ACC112 (cell line): ENCODE measurements around the gene HP1BP3.
A peak's percentile ranks its signal among the peaks of the same experiment; 100 is the strongest.

Source experiments
- H2AFZ ChIP-seq: fragments of 200-600 bp; sonication (generic); one replicate; pipeline ENCODE4 v1.6.0; 2017; ENCODE audit warnings: antibody characterized with exemption, low read length; ENCODE audit not compliant: unreplicated experiment
- H3K27ac ChIP-seq: fragments of 200-600 bp; sonication (generic); 2 replicates; pipeline ENCODE4 v1.5.1; 2014; ENCODE audit warnings: low read depth, mild to moderate bottlenecking, antibody characterized with exemption, low read length, moderate library complexity
- H3K27me3 ChIP-seq: fragments of 200-600 bp; sonication (generic); 2 replicates; pipeline ENCODE4 v1.6.1; 2014; ENCODE audit warnings: mild to moderate bottlenecking, antibody characterized with exemption, low read length, moderate library complexity, mixed read lengths; ENCODE audit not compliant: insufficient read depth
- H3K36me3 ChIP-seq: fragments of 200-600 bp; sonication (generic); 2 replicates; pipeline ENCODE4 v1.6.1; 2016; ENCODE audit warnings: mild to moderate bottlenecking, antibody characterized with exemption, low read length, moderate library complexity, mixed read lengths; ENCODE audit not compliant: insufficient read depth
- H3K4me1 ChIP-seq: fragments of 200-600 bp; sonication (generic); one replicate; pipeline ENCODE4 v1.6.1; 2016; ENCODE audit warnings: low read length, mixed read lengths; ENCODE audit not compliant: insufficient read depth, unreplicated experiment, control insufficient read depth
- H3K4me3 ChIP-seq: fragments of 200-600 bp; sonication (generic); 2 replicates; pipeline ENCODE4 v1.5.1; 2014; ENCODE audit warnings: mild to moderate bottlenecking, low read depth, low read length
- H3K79me2 ChIP-seq: fragments of 200-600 bp; sonication (generic); one replicate; pipeline ENCODE4 v1.6.0; 2016; ENCODE audit warnings: low read length; ENCODE audit not compliant: control insufficient read depth, unreplicated experiment, insufficient read depth

Gene HP1BP3

DNA sequence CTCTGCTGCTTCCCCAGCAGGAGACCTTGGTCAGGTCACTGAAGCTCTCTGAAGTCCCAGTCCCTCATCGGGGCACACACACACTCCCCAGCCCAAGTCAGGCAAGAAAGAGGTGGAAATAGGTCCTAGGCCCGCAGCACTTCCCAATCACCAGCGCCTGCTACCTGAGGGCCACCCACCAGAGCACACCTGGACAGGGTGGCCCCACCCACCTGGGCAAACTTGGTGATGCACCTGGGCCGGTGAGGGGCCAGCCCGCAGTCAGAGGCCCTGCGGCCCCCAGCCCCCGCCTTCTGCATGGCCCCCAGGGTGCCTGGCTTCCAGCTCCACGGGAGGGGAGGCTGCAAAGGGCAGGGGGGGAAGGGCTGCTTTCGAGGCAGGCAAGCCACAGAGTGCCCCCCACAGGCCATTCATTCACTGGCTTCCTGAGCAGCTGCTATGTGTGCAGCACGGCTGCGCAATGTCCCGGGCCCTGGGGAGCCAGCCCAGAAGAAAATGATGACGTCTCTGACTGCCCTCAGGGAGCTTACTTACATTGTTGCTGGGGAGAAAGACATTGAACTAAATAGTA is 59.3 kb downstream of the HP1BP3 start:
- H3K36me3 ChIP-seq, result no peaks in the 10 kb centered on the region
- no peaks in the 10 kb centered on the region for H3K79me2 ChIP-seq
- peaks cover 14% of the 10 kb centered on the region for H3K4me1 ChIP-seq
- no peak overlapping the region for H3K4me3 ChIP-seq
- no peak overlapping the region for H3K27ac ChIP-seq
- H2AFZ ChIP-seq, result no peak overlapping the region
- H3K27me3 ChIP-seq, result peaks cover 5% of the 10 kb centered on the region; the same call in 1 of the 2 replicates

DNA sequence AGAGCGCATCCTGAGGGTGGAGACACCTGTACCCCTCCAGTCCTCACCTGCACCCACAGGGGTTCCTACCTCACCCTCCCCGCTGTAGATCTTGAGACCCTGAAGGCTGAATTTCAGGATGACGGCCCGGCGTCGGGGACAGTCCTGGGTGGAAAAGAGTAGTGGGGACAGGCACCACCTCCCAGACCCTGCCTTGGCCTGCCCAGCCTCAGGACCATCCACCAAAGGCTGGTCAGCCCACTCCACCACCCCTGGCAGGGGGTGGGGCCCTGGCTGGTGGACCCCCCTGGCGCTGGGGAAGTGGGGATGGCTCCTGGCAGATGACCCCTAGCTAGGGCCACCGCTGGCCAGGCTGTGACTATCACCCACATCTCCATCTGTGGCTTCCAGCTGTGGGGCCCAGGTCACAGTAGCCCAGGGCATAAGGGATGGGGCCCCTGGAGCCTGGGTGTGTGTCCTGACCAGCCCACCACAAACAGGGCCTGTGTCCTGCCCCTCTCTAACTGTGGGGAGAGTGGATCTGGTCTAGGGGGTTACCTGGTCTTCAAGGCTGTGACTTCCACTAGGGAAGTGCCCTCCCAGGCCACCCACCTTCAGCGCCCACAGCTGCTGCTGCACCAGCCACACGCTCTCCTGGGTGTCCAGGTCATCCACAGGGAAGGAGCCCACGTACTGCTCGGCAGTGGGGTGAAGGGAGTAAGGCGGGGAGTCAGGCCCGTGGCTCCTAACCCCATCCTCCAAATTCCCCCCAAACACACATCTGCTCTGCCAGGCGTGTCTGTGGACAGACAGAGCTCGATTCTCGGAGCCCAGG is 60.0 kb downstream of the HP1BP3 start:
- Histone ChIP-seq H3K4me3 (no peak overlapping the region), H2AFZ (no peak overlapping the region), H3K27ac (no peak overlapping the region), H3K36me3 (no peaks in the 10 kb centered on the region), H3K27me3 (peaks cover 5% of the 10 kb centered on the region; the same call in 1 of the 2 replicates), H3K79me2 (no peaks in the 10 kb centered on the region), H3K4me1 (peaks cover 14% of the 10 kb centered on the region)

DNA sequence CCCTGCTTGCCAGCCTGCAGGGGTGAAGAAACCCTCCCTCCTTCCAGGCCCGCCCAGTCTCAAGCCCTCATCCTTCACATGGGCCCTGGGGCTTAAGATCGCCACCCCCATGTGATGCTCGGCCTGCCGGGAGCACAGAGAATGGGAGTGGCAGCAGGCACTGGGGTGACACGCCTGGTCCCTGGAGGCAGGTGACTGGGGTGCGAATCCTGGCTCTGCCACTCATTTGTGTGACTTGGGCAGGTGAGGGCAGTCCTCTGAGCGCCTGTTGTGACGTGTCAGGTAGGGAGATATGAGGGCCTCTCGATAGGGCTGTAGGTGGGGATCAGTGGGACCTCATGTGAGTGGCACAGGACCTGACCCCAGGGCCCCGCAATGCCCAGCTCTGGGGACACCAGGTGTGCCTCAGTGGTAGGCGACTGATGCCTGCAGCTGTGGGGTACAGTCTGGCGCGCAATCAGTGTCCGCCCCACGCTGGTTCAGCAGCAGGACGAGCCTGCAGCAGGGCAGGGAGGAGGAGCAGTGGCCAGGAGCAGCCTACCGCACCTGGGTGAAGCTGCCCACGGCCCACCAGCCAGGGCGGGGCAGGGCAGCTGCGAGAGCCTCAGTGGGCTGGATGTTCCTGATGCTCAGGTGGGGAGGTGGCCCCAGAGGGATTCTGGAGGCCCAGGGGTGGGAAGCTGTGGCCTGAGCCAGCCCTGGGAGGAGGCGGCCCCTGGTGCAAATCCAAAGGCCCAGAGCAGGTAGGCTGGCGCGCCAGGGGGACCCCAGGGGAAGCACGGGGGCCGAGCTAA is 60.8 kb downstream of the HP1BP3 start:
- Histone ChIP-seq H3K79me2 (no peaks in the 10 kb centered on the region), H3K4me1 (peaks cover 13% of the 10 kb centered on the region), H3K27me3 (peaks cover 5% of the 10 kb centered on the region; the same call in 1 of the 2 replicates), H3K36me3 (no peaks in the 10 kb centered on the region), H3K27ac (no peak overlapping the region), H2AFZ (no peak overlapping the region), H3K4me3 (no peak overlapping the region)

DNA sequence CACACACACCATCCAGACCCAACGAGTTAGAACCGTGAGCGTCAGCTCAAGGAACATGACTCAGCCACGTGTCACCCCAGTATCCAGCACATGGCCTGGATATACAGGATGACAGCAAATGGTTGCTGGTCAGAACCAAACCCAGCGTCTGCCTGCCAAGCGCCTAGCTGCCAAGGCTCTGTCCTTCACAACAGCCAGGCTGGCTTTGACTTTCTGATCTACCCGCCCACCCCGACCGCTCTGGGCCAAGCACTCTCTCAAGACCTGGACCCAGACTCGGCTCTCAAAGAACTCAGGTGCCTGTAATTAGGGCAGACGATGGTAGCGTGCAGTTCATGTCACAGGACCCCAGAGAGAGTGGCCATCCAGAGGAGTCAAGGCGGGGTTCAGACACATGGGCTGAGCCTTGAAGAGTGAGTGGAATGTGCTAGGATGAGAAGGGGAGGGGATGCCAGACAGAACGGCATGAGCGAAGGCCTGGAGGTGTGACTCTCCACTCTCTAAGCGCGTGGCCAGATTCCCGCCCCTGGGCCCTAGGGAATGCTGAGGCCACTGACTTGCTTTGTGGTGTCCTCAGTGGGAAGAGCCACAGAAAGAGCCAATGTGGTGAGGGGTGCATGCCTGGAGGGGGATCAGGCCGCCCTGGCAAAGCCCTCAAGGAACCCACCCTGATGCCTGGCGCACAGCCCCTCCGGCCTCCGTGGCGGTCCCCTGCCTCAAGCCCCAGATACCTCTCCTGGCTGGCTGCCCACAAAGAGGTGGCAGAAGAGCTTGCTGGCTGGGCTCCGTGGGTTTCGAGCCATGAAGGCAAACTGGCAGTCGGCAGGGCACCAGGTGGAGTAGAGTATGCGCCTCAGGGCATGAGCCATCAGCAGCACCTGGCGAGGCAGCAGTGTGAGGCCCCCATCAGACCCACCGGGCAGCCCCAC is 61.7 kb downstream of the HP1BP3 start:
- no peak overlapping the region for H3K4me3 ChIP-seq
- H3K36me3 ChIP-seq, result no peaks in the 10 kb centered on the region
- H2AFZ ChIP-seq, result no peak overlapping the region

DNA sequence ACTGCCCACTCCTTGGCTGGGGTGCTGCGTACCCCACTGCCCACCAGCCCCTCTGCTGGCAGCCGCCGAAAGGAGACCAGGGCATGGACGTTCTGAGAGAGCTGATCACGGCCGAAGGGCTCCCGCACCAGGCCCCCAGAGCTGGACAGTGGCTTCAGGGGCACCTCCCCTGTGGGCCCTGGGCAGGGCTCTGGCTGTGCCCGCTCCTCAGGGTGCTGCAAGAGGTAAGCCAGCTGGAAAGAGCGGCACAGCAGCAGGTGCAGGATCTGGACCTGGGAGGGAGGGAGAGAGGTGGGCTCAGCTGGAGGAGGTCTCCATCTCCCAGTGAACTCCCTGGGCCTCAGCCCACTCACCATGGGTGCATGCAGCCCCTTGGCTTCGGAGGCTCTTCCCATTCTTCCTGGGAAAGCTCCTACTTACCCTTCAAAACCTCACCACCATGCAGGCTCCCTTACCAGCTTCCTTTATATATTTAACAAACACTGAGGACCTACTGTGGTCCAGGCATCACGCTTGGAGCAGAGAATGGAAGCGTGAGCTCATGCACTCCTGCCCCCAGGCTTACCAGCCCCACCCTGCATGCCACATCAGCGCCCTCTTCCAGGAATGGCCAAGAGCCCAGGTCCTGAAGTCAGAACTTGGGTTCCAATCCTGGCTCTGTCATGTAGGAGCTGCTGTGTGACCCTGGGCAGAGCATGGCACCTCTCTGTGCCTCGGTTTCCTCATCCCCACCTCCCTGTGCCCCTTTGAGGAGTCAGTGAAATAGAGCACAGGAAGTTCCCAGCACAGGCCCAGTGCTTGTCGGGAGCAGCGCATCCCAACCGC is 62.5 kb downstream of the HP1BP3 start:
- Histone ChIP-seq H3K27ac (peak overlapping the region; percentile 67; the same call in 1 of the 2 replicates), H3K4me3 (no peak overlapping the region), H3K79me2 (no peaks in the 10 kb centered on the region), H3K27me3 (peaks cover under 1% of the 10 kb centered on the region; the same call in 1 of the 2 replicates), H2AFZ (no peak overlapping the region), H3K4me1 (peaks cover 11% of the 10 kb centered on the region), H3K36me3 (no peaks in the 10 kb centered on the region)

More for the DNA sequence above, 61.7 kb downstream of the HP1BP3 start:
- peaks cover 11% of the 10 kb centered on the region for H3K4me1 ChIP-seq
- H3K27me3 ChIP-seq, result peaks cover 5% of the 10 kb centered on the region; the same call in 1 of the 2 replicates
- H3K27ac ChIP-seq, result peak overlapping the region; percentile 67
- H3K79me2 ChIP-seq, result no peaks in the 10 kb centered on the region

DNA sequence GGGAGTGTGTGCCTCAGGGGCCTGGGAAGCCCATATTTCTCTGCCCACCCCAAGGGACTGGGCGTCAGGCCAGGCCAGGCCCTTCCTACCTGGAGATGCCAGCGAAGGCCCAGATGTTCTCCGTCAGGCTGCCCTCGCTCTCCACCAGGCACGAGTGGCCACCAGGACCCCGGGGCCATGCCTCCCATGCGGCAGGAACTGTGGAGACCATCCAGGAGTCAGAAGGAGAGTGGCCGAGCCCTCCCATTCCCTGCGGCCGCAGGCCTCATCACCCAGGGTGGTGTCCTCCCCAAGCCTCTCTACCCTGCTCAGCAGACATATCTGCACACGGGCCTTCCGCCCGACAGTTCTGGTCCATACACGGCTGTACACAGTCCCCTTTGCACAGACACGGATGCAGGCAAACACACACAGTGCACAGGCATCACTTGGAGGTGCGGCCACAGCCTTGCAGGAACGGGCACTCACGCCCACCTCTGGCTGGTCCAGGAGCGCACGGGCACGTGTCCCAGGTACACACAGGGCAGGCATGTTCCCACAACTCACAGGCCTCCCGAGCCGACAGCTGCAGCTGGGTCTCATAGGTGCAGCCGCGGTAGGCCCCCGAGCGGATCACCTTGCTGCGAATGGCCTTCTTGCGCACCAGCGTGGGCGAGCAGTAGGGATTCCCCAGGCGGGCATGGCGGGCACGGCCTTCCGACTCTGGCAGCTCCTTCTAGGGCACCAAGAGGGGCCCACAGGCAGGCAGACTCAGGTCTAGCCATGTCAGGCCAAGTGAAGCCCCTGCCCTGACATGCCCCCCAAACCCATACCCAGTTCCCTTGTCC is 63.4 kb downstream of the HP1BP3 start:
- H3K27ac ChIP-seq, result no peak overlapping the region
- no peaks in the 10 kb centered on the region for H3K27me3 ChIP-seq
- no peaks in the 10 kb centered on the region for H3K79me2 ChIP-seq
- H3K4me3 ChIP-seq, result no peak overlapping the region
- H3K4me1 ChIP-seq, result peaks cover 11% of the 10 kb centered on the region
- H3K36me3 ChIP-seq, result no peaks in the 10 kb centered on the region
- H2AFZ ChIP-seq, result no peak overlapping the region

DNA sequence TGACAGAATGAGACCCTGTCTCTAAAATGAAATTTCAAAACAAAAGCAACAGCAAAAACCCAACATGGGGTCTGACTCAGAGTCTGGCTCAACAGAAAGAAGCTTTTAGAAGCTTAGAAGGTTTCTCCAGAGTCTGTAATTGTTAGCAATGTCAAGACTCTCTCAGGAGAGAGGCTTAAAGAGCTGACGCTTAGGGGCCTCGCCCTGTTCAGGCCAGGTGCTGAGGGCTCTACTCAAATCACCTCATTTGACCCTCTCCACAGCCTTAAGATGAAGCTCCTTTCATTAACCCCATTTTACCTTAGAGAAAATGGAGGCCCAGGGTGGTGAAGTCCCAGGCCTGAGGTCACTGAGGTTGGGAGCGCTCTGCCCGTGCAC is 64.0 kb downstream of the HP1BP3 start:
- Histone ChIP-seq H2AFZ (no peak overlapping the region), H3K36me3 (no peaks in the 10 kb centered on the region), H3K27ac (no peak overlapping the region), H3K27me3 (no peaks in the 10 kb centered on the region), H3K79me2 (no peaks in the 10 kb centered on the region), H3K4me3 (no peak overlapping the region), H3K4me1 (peaks cover 11% of the 10 kb centered on the region)

DNA sequence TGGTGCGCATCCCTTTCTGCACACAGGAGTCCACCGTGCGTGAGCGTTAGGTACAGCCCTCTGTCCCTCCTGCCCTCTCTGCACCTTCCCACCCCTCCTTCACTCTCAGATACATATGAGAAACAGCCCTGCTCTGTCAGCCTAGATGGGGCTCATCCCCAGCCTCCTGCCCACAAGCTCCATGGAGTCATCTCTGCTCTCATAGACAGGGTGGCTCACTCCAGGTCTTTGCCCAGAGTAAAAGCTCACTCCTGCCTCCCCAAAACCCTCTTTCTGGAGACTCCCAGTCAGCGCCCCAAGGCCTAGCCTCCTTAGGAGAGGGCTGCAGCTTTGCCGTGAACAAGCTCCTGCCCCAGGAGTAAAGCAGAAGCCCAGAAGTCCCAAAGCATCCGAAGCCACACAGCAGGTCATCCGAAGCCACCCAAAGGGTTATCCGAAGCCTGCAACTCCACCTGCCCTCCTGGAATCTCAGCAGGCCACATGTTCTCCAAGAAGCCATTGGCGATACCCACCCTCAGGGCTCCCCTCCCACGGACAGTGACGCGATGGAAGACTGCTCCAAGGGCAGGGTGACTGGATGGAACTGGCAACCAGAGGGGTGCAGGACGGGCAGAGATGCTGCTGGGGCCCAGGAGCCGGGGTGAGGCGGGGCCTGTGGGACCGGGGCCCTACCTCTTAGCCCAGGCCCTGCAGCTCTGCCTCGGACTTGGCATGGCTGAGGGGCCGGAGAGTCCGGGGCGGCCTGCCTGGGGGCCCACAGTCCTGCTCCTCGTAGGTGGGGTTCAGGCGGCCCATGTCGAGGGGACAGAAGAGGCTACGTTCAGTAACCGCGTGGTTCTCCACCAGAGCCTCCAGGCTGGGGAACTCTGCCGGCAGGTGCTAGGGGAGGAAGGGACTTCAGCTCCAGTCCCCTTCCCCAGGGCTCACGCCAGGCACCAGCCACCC is 65.7 kb downstream of the HP1BP3 start:
- Histone ChIP-seq H3K4me3 (no peak overlapping the region), H3K27ac (no peak overlapping the region), H3K4me1 (peaks cover 11% of the 10 kb centered on the region), H3K36me3 (no peaks in the 10 kb centered on the region), H3K27me3 (no peaks in the 10 kb centered on the region), H2AFZ (no peak overlapping the region), H3K79me2 (no peaks in the 10 kb centered on the region)
